Heart left ventricle (tissue), 13 donors: ENCODE results near the gene C3orf80.

ENCODE experiments used
- POLR2A ChIP-seq, 2 donors: fragments of 450-650 bp; IDR thresholded peaks; one replicate each; pipeline ENCODE4 v1.6.1; 2017; ENCODE audit warnings: antibody characterized with exemption in 2 of 2, mild to moderate bottlenecking in 2 of 2, moderate library complexity in 2 of 2
- TF ChIP-seq, protein P1 (sequence below), 12 donors: fragments of 200-600 bp; sonication (generic) in 4 of 12; IDR thresholded peaks; one replicate each; pipeline versions ENCODE4 v1.5.0 to v1.8.0; 2018 to 2022; ENCODE audit warnings: antibody characterized with exemption in 12 of 12, mild to moderate bottlenecking in 5 of 12
- donor health status: ischemic (EF 13 %, LVEDD 7.1; RV severe dilation, severe dysfunction).
- donor health status: DM: no; HTN: yes; CAD: no.
- donor health status: DM: no; HTN: no; CAD: no.
- donor health status: ischemic (EF 25% LVEDD 6.9; RV normal size, moderate dysfunction).
- donor health status: ischemic (EF 25% LVEDD 5.7; RV mildly dilated, moderate dysfunction).
- donor health status: ischemic (EF 35%, LVEDD 5.7; RV mildly dilated, moderate dysfunction).
- donor health status: nonischemic (EF 11% LVEDD 7.7; RV severe dilation, severe dysfunction).
- donor health status: DM: yes; HTN: yes; CAD: no.
- donor health status: PGD.
- donor health status: ischemic (EF 29% LVEDD 5.4; RV normal size, mild dysfunction).
- donor health status: nonischemic (EF 23%, LVEDD 6.1; RV moderate dilation, normal function).

DNA sequence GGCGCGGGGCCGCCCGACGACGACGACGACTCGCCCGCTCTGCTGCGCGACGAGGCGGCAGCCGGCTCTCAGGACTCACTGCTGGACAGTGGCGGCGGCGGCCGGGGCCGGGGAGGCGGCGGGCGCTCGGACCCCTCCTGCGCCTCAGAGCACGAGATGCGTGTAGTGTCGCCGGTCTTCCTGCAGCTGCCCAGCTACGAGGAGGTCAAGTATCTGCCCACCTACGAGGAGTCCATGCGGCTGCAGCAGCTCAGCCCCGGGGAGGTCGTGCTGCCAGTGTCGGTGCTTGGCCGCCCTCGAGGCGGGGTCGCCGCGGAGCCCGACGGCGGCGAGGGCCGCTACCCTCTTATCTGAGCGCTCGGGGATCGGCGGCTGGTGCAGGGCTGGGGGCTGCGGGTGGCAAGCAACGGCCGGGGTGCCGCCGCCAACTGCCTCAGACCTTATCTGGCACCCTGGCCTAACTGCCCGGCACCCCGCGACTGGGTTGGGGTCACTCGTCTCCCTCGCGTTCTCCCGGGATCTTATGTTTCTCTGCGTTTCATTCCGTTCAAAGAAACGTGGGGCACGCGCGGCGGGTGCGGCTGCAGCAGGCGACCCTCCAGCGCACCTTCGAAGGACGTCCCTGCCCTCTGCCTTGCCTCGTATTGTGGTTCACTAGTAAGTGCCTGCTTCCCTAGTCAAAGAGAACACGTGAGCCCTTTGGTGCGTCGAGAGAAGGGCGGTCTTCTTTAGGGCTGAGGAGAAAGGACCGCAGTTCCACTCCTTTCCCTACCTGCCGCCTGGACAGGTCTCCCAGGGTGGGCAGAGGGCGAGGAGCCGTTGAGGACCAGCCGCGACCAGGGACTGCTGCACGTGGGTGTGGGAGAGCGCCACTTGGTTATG is 1.0 kb downstream of the C3orf80 start:
- TF ChIP-seq, protein P1, sequence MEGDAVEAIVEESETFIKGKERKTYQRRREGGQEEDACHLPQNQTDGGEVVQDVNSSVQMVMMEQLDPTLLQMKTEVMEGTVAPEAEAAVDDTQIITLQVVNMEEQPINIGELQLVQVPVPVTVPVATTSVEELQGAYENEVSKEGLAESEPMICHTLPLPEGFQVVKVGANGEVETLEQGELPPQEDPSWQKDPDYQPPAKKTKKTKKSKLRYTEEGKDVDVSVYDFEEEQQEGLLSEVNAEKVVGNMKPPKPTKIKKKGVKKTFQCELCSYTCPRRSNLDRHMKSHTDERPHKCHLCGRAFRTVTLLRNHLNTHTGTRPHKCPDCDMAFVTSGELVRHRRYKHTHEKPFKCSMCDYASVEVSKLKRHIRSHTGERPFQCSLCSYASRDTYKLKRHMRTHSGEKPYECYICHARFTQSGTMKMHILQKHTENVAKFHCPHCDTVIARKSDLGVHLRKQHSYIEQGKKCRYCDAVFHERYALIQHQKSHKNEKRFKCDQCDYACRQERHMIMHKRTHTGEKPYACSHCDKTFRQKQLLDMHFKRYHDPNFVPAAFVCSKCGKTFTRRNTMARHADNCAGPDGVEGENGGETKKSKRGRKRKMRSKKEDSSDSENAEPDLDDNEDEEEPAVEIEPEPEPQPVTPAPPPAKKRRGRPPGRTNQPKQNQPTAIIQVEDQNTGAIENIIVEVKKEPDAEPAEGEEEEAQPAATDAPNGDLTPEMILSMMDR (IDR thresholded peaks at IDR 0.05) = no peak
- TF ChIP-seq POLR2A (IDR thresholded peaks at IDR 0.05) = no peak
